Measurements from ENCODE around the gene HSD11B1L.
A peak's percentile ranks its signal among the peaks of the same experiment; 100 is the strongest.
"Not testable (repeated sequence)": the region's sequence is repeated elsewhere in the genome, so short reads cannot be mapped to it uniquely, and the experiment has no call there.

The HSD11B1L gene

GRCh38 chr19:5688262-5688881 is 7.5 kb downstream of the HSD11B1L start:
- not testable (repeated sequence) for DNase-seq

GRCh38 chr19:5690125-5690954 is 9.5 kb downstream of the HSD11B1L start, which contains the start of gene RPL36:
Gene RPL36 (plus strand): TSS chr19:5690295. CDS start chr19:5690508, 213 bp downstream.
- peak; percentile 100 for DNase-seq

GRCh38 chr19:5690955-5691821 is 10.4 kb downstream of the HSD11B1L start:
- peak; percentile 87 for DNase-seq

- peak; percentile 78 for DNase-seq
These were observed 11.2 kb downstream of the HSD11B1L start for GRCh38 chr19:5691822-5692722.

- DNase-seq, result no peak
These were observed 11.9 kb downstream of the HSD11B1L start for GRCh38 chr19:5692723-5693194.

GRCh38 chr19:5693195-5694166 is 12.7 kb downstream of the HSD11B1L start:
- peak; percentile 77 for DNase-seq

GRCh38 chr19:5694167-5694955 is 13.5 kb downstream of the HSD11B1L start:
- DNase-seq, result no peak

- DNase-seq, result no peak
These were observed 14.3 kb downstream of the HSD11B1L start for GRCh38 chr19:5694956-5695648.

GRCh38 chr19:5695649-5696195 is 14.9 kb downstream of the HSD11B1L start:
- no peak for DNase-seq

GRCh38 chr19:5696196-5697021 is 15.6 kb downstream of the HSD11B1L start:
- no peak for DNase-seq

GRCh38 chr19:5697022-5697889 is 16.4 kb downstream of the HSD11B1L start:
- DNase-seq, result no peak

- no peak for DNase-seq
These were observed 17.2 kb downstream of the HSD11B1L start for GRCh38 chr19:5697890-5698634.

- DNase-seq, result no peak
These were observed 18.0 kb downstream of the HSD11B1L start for GRCh38 chr19:5698635-5699422.

GRCh38 chr19:5700455-5701092 is 19.7 kb downstream of the HSD11B1L start:
- DNase-seq, result no peak

GRCh38 chr19:5702053-5702410 is 21.2 kb downstream of the HSD11B1L start:
- not testable (repeated sequence) for DNase-seq

All from activated CD8-positive, alpha-beta memory T cell treated with anti-CD3 and anti-CD28 coated beads for 24 hours (primary cell).